Cardiac muscle cell (in vitro differentiated cells and primary cell): ENCODE results near the gene NOXO1. TPM values are rescaled to one million over a fixed set of nuclear protein-coding genes. Genes with fewer than 3 reads are reported as not detected.
A peak's percentile ranks its signal among the peaks of the same experiment; 100 is the strongest.

Source experiments
- DNase-seq, 2 donors: peaks; one replicate each; pipeline versions ENCODE4 v3.0.0 to v3.0.0-alpha.2; 2010 to 2017; ENCODE audit warnings: low read depth in 1 of 2, low spot score in 1 of 2
- H3K27ac ChIP-seq: fragments of 200-600 bp; sonication (generic); 2 replicates; pipeline ENCODE4 v1.5.1; 2016
- H3K27me3 ChIP-seq: fragments of 200-600 bp; sonication (generic); 2 replicates; pipeline ENCODE4 v1.6.0; 2016; ENCODE audit warnings: control low read depth
- H3K36me3 ChIP-seq: fragments of 200-600 bp; sonication (generic); 2 replicates; pipeline ENCODE4 v1.5.1; 2016; ENCODE audit warnings: control low read depth
- H3K4me1 ChIP-seq: fragments of 200-600 bp; sonication (generic); 2 replicates; pipeline ENCODE4 v1.8.1; 2017; ENCODE audit warnings: low read depth, mild to moderate bottlenecking, mixed run types
- H3K4me3 ChIP-seq: fragments of 200-600 bp; sonication (generic); 2 replicates; pipeline ENCODE4 v1.5.1; 2016; ENCODE audit warnings: mild to moderate bottlenecking
- H3K9me3 ChIP-seq: fragments of 200-600 bp; sonication (generic); 2 replicates; pipeline ENCODE4 v1.5.1; 2017; ENCODE audit warnings: low read depth, mild to moderate bottlenecking, control low read depth
- CTCF ChIP-seq: IDR thresholded peaks from 2 replicates; pipeline ENCODE4 v1.5.1; 2012; ENCODE audit warnings: low read depth, mild to moderate bottlenecking, low read length
- polyA plus RNA-seq: library from polyadenylated mRNA; unstranded; fragments of >200 nt; fragmentation: Nextera tagmentation; extraction: Ambion mirVana; gene quantifications from 2 replicates; pipeline ENCODE4 v1.2.1, GENCODE V29; 2016
- total RNA-seq: library from RNA; depleted of rRNA; stranded (reverse); fragments of >200 nt; gene quantifications from 2 replicates; pipeline ENCODE4 v1.2.3, GENCODE V29; 2016

NOXO1 gene
- total and polyA plus RNA-seq, 2 experiments from 2014 or later = 1.2 to 1.3 TPM

- TF ChIP-seq CTCF = no peak
- Histone ChIP-seq H3K27ac (no peak overlapping the region), H3K4me3 (peak overlapping the region; percentile 45), H3K4me1 (no peaks in the 10 kb centered on the region), H3K27me3 (peaks cover 4% of the 10 kb centered on the region), H3K36me3 (no peaks in the 10 kb centered on the region), H3K9me3 (no peaks in the 10 kb centered on the region)
- DNase-seq = peak in 1 of 2 donors; percentile 30
Observed at GRCh38 chr16:2027024-2028010, 46.0 kb upstream of the NOXO1 start.

- Histone ChIP-seq H3K4me1 (no peaks in the 10 kb centered on the region), H3K9me3 (no peaks in the 10 kb centered on the region), H3K36me3 (no peaks in the 10 kb centered on the region), H3K27ac (no peak within 1 kb of the TSS), H3K27me3 (peaks cover 7% of the 10 kb centered on the region), H3K4me3 (peak within 1 kb of the TSS; percentile 45)
- TF ChIP-seq CTCF = no peak
- DNase-seq = peak; percentile 31 to 61
Observed at GRCh38 chr16:2026461-2027023, 45.3 kb upstream of the NOXO1 start, which contains the start of gene NHERF2. NHERF2 (plus strand) TSS chr16:2026902; CDS start chr16:2027006, 104 bp downstream.

- H3K27me3 ChIP-seq = peaks cover 12% of the 10 kb centered on the region
- no peaks in the 10 kb centered on the region for H3K4me1 ChIP-seq
- no peak for TF ChIP-seq CTCF
- H3K27ac ChIP-seq = no peak overlapping the region
- no peak overlapping the region for H3K4me3 ChIP-seq
- no peak for DNase-seq
- H3K36me3 ChIP-seq = no peaks in the 10 kb centered on the region
- H3K9me3 ChIP-seq = no peaks in the 10 kb centered on the region
Observed at GRCh38 chr16:2025878-2026460, 44.7 kb upstream of the NOXO1 start.

- Histone ChIP-seq H3K27me3 (peaks cover 19% of the 10 kb centered on the region), H3K4me1 (peaks cover 5% of the 10 kb centered on the region), H3K9me3 (no peaks in the 10 kb centered on the region), H3K27ac (no peak overlapping the region), H3K36me3 (no peaks in the 10 kb centered on the region), H3K4me3 (no peak overlapping the region)
- DNase-seq = no peak
- TF ChIP-seq CTCF = no peak
Observed at GRCh38 chr16:2025251-2025650, 44.0 kb upstream of the NOXO1 start.

GRCh38 chr16:2024032-2024420 is 42.8 kb upstream of the NOXO1 start:
- Histone ChIP-seq H3K27me3 (peaks cover 32% of the 10 kb centered on the region), H3K9me3 (no peaks in the 10 kb centered on the region), H3K27ac (no peak overlapping the region), H3K36me3 (no peaks in the 10 kb centered on the region), H3K4me1 (peaks cover 7% of the 10 kb centered on the region), H3K4me3 (no peak overlapping the region)
- no peak for TF ChIP-seq CTCF
- no peak for DNase-seq
